Astrocyte of the cerebellum (primary cell): ENCODE measurements around the gene OTOF.

Experiments used
- DNase-seq: peaks from one replicate; pipeline ENCODE4 v3.0.0-alpha.2; 2011; ENCODE audit warnings: low read depth
- H3K4me3 ChIP-seq: 2 replicates; pipeline ENCODE4 v1.5.1; 2011; ENCODE audit warnings: mild to moderate bottlenecking, low read depth, low read length, moderate library complexity
- CTCF ChIP-seq: IDR thresholded peaks from 2 replicates; pipeline ENCODE4 v1.5.1; 2012; ENCODE audit warnings: low read length, low read depth, moderate library complexity, mild to moderate bottlenecking; ENCODE audit errors: missing control alignments
- in situ Hi-C: cut with HindIII; loops from 2 replicates; pipeline ENCODE4 v1.10.0; 2017; ENCODE audit warnings: low sequenced_read_pairs

OTOF gene

GRCh38 chr2:26507088-26507487 lies 29.2 kb upstream of the OTOF start:
- H3K4me3 ChIP-seq: no peak overlapping the region
- DNase-seq: no peak
- in situ Hi-C loops: no loop called here
- no peak for TF ChIP-seq CTCF

- TF ChIP-seq CTCF: no peak
- in situ Hi-C loops: no loop called here
- DNase-seq: no peak
- H3K4me3 ChIP-seq: no peak overlapping the region
Measured at GRCh38 chr2:26506279-26506678, 28.4 kb upstream of the OTOF start.

GRCh38 chr2:26504002-26504401 lies 26.1 kb upstream of the OTOF start:
- DNase-seq: no peak
- H3K4me3 ChIP-seq: no peak overlapping the region
- TF ChIP-seq CTCF: no peak
- in situ Hi-C loops: no loop called here

- in situ Hi-C loops: no loop called here
- no peak for DNase-seq
- peak; percentile 89 for TF ChIP-seq CTCF
- H3K4me3 ChIP-seq: peak overlapping the region; percentile 28
Measured at GRCh38 chr2:26503231-26503880, 25.4 kb upstream of the OTOF start.

- in situ Hi-C loops: no loop called here
- no peak for TF ChIP-seq CTCF
- H3K4me3 ChIP-seq: no peak overlapping the region
- no peak for DNase-seq
Measured at GRCh38 chr2:26500406-26500805, 22.5 kb upstream of the OTOF start.

GRCh38 chr2:26495705-26496297 lies 17.9 kb upstream of the OTOF start:
- peak; percentile 40 for DNase-seq
- no peak overlapping the region for H3K4me3 ChIP-seq
- no peak for TF ChIP-seq CTCF
- in situ Hi-C loops: loop anchor here (5.0 kb wide), 1 partner anchor 36 kb away; no protein-coding TSS in a partner anchor
